ENCODE measurements around the gene SRPX.

DNA sequence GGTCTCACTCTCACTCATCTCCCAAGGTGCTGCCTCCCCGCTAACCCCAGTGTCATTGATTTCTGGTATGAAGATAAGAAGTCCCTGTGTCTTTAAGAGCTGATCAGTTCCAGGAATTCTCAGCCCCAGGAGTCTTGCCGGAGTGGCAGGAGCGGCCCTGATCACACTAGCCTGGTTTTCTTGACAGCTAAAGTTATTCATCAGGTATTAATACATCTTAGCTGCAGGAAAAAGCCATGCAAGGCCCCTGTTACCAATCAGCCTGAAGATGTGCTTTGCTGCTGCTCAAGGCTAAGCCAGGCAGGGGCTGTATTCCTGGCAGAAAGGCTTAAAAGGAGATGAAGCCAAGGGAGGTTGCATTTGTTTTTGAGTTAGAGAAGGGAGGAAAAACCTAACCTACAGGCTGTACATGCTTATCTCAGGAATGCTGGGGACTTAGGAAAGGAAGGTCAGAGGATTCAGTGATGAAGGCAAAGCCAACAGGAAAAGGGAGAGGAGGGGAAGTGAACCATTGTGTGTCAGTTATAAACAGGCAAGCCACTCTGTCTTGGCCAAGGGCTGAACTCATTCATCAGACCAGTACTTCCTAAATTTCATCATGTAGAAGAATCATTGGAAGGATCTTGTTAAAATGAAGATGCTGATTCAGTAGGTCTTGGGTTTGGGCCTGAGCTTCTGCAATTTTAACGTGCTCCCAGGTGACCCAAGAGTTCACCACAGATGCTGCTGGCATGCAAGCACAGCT is 8.6 kb downstream of the SRPX start:
- TF ChIP-seq CTCF (IDR thresholded peaks at IDR 0.05): no peak
- TF ChIP-seq EZH2 (IDR thresholded peaks at IDR 0.05): no peak
